H9 (cell line): Measurements from ENCODE around the gene OVOL3. TPM values are rescaled to one million over a fixed set of nuclear protein-coding genes. Genes with fewer than 3 reads are reported as not detected.
"Not testable (repeated sequence)": the region's sequence is repeated elsewhere in the genome, so short reads cannot be mapped to it uniquely, and the experiment has no call there.

Source experiments
- DNase-seq: peaks from one replicate; pipeline ENCODE4 v3.0.0-alpha.2; 2017
- H2AFZ ChIP-seq: one replicate; pipeline ENCODE4 v1.6.1; 2013; ENCODE audit warnings: mild to moderate bottlenecking, low read length, control low read depth, moderate library complexity
- H2AK5ac ChIP-seq: 2 replicates; pipeline ENCODE4 v1.6.1; 2013; ENCODE audit warnings: low read length, control low read depth, mixed read lengths; ENCODE audit not compliant: insufficient read length
- H2BK120ac ChIP-seq: one replicate; pipeline ENCODE4 v1.6.1; 2013; ENCODE audit warnings: low read depth, mild to moderate bottlenecking, low read length, control low read depth, inconsistent platforms; ENCODE audit not compliant: poor library complexity, severe bottlenecking
- H2BK12ac ChIP-seq: 2 replicates; pipeline ENCODE4 v1.6.1; 2013; ENCODE audit warnings: low read length, control low read depth, mixed read lengths, low read depth; ENCODE audit not compliant: insufficient read length
- H2BK15ac ChIP-seq: 2 replicates; pipeline ENCODE4 v1.6.1; 2013; ENCODE audit warnings: low read depth, low read length, control low read depth
- H2BK20ac ChIP-seq: one replicate; pipeline ENCODE4 v1.6.1; 2013; ENCODE audit warnings: low read depth, mild to moderate bottlenecking, low read length, control low read depth, inconsistent platforms; ENCODE audit not compliant: poor library complexity, severe bottlenecking
- H2BK5ac ChIP-seq: 2 replicates; pipeline ENCODE4 v1.6.1; 2013; ENCODE audit warnings: low read length, control low read depth, mixed read lengths; ENCODE audit not compliant: insufficient read length
- H3K14ac ChIP-seq: 2 replicates; pipeline ENCODE4 v1.6.1; 2013; ENCODE audit warnings: low read length, control low read depth; ENCODE audit not compliant: insufficient read depth
- H3K18ac ChIP-seq: 2 replicates; pipeline ENCODE4 v1.6.1; 2013; ENCODE audit warnings: low read depth, mild to moderate bottlenecking, mixed read lengths, low read length, control low read depth; ENCODE audit not compliant: insufficient read length
- H3K23ac ChIP-seq: 2 replicates; pipeline ENCODE4 v1.6.1; 2013; ENCODE audit warnings: low read length, control low read depth, mixed read lengths, low read depth; ENCODE audit not compliant: insufficient read length
- H3K23me2 ChIP-seq: 2 replicates; pipeline ENCODE4 v1.6.1; 2013; ENCODE audit warnings: low read depth, mild to moderate bottlenecking, mixed read lengths, low read length, control low read depth; ENCODE audit not compliant: insufficient read length, poor library complexity, severe bottlenecking
- H3K27ac ChIP-seq: 2 replicates; pipeline ENCODE4 v1.5.1; 2013; ENCODE audit warnings: low read length, control low read depth, mixed read lengths, low read depth; ENCODE audit not compliant: insufficient read length
- H3K27me3 ChIP-seq: 2 replicates; pipeline ENCODE4 v1.6.1; 2013; ENCODE audit warnings: low read length, control low read depth, inconsistent platforms; ENCODE audit not compliant: insufficient read depth
- H3K4ac ChIP-seq: 2 replicates; pipeline ENCODE4 v1.6.1; 2013; ENCODE audit warnings: low read depth, mild to moderate bottlenecking, control low read depth, inconsistent platforms, low read length, moderate library complexity
- H3K4me1 ChIP-seq: 2 replicates; pipeline ENCODE4 v1.6.1; 2013; ENCODE audit warnings: low read length, control low read depth, inconsistent platforms; ENCODE audit not compliant: insufficient read depth
- H3K4me2 ChIP-seq: 2 replicates; pipeline ENCODE4 v1.6.1; 2013; ENCODE audit warnings: low read length, control low read depth, mixed read lengths; ENCODE audit not compliant: insufficient read length, insufficient read depth
- H3K56ac ChIP-seq: 2 replicates; pipeline ENCODE4 v1.6.1; 2013; ENCODE audit warnings: low read depth, mild to moderate bottlenecking, mixed read lengths, low read length, control low read depth; ENCODE audit not compliant: insufficient read length
- H3K79me1 ChIP-seq: 2 replicates; pipeline ENCODE4 v1.6.1; 2013; ENCODE audit warnings: low read depth, mild to moderate bottlenecking, moderate library complexity, low read length, control low read depth, inconsistent platforms; ENCODE audit not compliant: insufficient read depth, poor library complexity, severe bottlenecking
- H3K79me2 ChIP-seq: 2 replicates; pipeline ENCODE4 v1.6.1; 2013; ENCODE audit warnings: low read length, control low read depth, inconsistent platforms; ENCODE audit not compliant: insufficient read depth
- H3K9ac ChIP-seq: 2 replicates; pipeline ENCODE4 v1.6.1; 2013; ENCODE audit warnings: low read length, control low read depth, mixed read lengths; ENCODE audit not compliant: insufficient read length; ENCODE audit errors: extremely low read depth
- H3K9me3 ChIP-seq: one replicate; pipeline ENCODE4 v1.6.1; 2013; ENCODE audit warnings: low read depth, low read length, inconsistent platforms; ENCODE audit not compliant: control insufficient read depth
- H3T11ph ChIP-seq: one replicate; pipeline ENCODE4 v1.6.1; 2013; ENCODE audit warnings: mild to moderate bottlenecking, low read length, control low read depth, inconsistent platforms
- H4K20me1 ChIP-seq: one replicate; pipeline ENCODE4 v1.6.1; 2013; ENCODE audit not compliant: control insufficient read depth, insufficient read length, insufficient read depth
- H4K5ac ChIP-seq: 2 replicates; pipeline ENCODE4 v1.6.1; 2013; ENCODE audit warnings: low read depth, mild to moderate bottlenecking, mixed read lengths, low read length, control low read depth; ENCODE audit not compliant: insufficient read length
- H4K8ac ChIP-seq: replicated peaks from 2 replicates; pipeline ENCODE4 v1.6.1; 2013; ENCODE audit warnings: low read length, control low read depth, mixed read lengths, low read depth; ENCODE audit not compliant: insufficient read length
- H4K91ac ChIP-seq: 2 replicates; pipeline ENCODE4 v1.6.1; 2013; ENCODE audit warnings: low read depth, mild to moderate bottlenecking, moderate library complexity, mixed read lengths, low read length, control low read depth; ENCODE audit not compliant: insufficient read length
- H3K27ac Mint-ChIP-seq, 3 experiments: 2 replicates in 2 of 3; 3 replicates in 1 of 3; pipeline ENCODE4 v1.8.0; 2020 to 2021; ENCODE audit warnings: mixed read lengths in 3 of 3, mild to moderate bottlenecking in 1 of 3, moderate library complexity in 1 of 3
- H3K27me3 Mint-ChIP-seq: 2 replicates; pipeline ENCODE4 v1.8.0; 2021; ENCODE audit warnings: low read depth, mild to moderate bottlenecking, moderate library complexity, mixed read lengths
- H3K36me3 Mint-ChIP-seq, 3 experiments: 2 replicates in 2 of 3; 3 replicates in 1 of 3; pipeline ENCODE4 v1.8.0; 2020 to 2021; ENCODE audit warnings: low read depth in 3 of 3, mixed read lengths in 3 of 3; ENCODE audit not compliant: insufficient read depth in 1 of 3
- H3K4me1 Mint-ChIP-seq, 2 experiments: 2 replicates each; pipeline ENCODE4 v1.8.0; 2020; ENCODE audit warnings: mixed read lengths in 2 of 2
- H3K4me3 Mint-ChIP-seq, 2 experiments: 2 replicates in 1 of 2; 3 replicates in 1 of 2; pipeline ENCODE4 v1.8.0; 2020 to 2021; ENCODE audit warnings: mild to moderate bottlenecking in 2 of 2, mixed read lengths in 2 of 2, moderate library complexity in 1 of 2
- H3K9me3 Mint-ChIP-seq, 2 experiments: 2 replicates in 1 of 2; 3 replicates in 1 of 2; pipeline ENCODE4 v1.8.0; 2020; ENCODE audit warnings: mild to moderate bottlenecking in 2 of 2, mixed read lengths in 2 of 2, moderate library complexity in 1 of 2
- WGBS: extraction: QIAGEN DNeasy Blood & Tissue Kit; methylation state at CpG from one replicate; pipeline ENCODE4 v1.1.7; 2013; ENCODE audit warnings: missing lambda C conversion rate, low lambda C conversion rate, mixed read lengths; ENCODE audit not compliant: insufficient read length; ENCODE audit errors: extremely low coverage; 5-methylcytosine and 5-hydroxymethylcytosine counted together
- total RNA-seq: library from RNA; stranded (reverse); gene quantifications from 2 replicates; pipeline ENCODE4 v1.2.1, GENCODE V29; 2021

Gene OVOL3
- total RNA-seq, 1 experiment from 2014 or later: not detected

DNA sequence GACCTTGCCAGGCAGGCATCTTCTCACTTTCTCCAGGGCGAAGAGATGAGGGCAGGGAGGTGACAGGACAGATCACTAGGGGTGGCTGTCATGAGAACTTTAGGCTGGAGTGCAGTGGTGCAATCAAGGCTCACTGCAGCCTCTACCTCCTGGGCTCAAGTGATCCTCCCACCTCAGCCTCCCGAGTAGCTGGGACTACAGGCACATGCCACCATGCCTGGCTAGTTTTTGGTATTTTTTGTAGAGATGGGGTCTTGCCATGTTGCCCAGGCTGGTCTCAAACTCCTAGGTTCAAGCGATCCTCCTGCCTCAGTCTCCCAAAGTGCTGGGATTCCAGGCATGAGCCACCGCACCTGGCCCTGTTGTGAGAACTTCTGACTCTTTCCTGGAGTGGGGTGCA is 23.9 kb downstream of the OVOL3 start:
- H4K8ac ChIP-seq, H2BK12ac ChIP-seq, H3K4me3 Mint-ChIP-seq, H3K4me1 ChIP-seq, H2BK120ac ChIP-seq, H3K4me2 ChIP-seq, H3K14ac ChIP-seq, H3K27ac ChIP-seq, H4K91ac ChIP-seq, H4K5ac ChIP-seq, H3K23ac ChIP-seq, H3K27me3 ChIP-seq, H4K20me1 ChIP-seq, DNase-seq, H3T11ph ChIP-seq, H3K9me3 ChIP-seq, H3K9ac ChIP-seq, H3K27me3 Mint-ChIP-seq, H2BK5ac ChIP-seq, H2AK5ac ChIP-seq, H3K79me1 ChIP-seq, H2AFZ ChIP-seq, H3K23me2 ChIP-seq, H3K56ac ChIP-seq, H3K4ac ChIP-seq, H3K79me2 ChIP-seq, H3K18ac ChIP-seq, H2BK15ac ChIP-seq, H2BK20ac ChIP-seq, H3K36me3 Mint-ChIP-seq, H3K9me3 Mint-ChIP-seq: not testable (repeated sequence)
- H3K27ac Mint-ChIP-seq: peak overlapping the region in 1 of 3 experiments; percentile 76; a peak in 1 of 7 replicates
- no CpG with 5 or more reads among the region's 4 CpGs for WGBS
- peaks cover 10 to 15% of the 10 kb centered on the region in 2 experiments for H3K4me1 Mint-ChIP-seq
